ENCODE measurements around the gene TMEM11. TPM values are rescaled to one million over a fixed set of nuclear protein-coding genes. Genes with fewer than 3 reads are reported as not detected.

The TMEM11 gene
- total and polyA plus RNA-seq, 2 donors (not counting 1 experiment from before 2014, with no cell fraction given): 21.4 to 25.3 TPM

DNA sequence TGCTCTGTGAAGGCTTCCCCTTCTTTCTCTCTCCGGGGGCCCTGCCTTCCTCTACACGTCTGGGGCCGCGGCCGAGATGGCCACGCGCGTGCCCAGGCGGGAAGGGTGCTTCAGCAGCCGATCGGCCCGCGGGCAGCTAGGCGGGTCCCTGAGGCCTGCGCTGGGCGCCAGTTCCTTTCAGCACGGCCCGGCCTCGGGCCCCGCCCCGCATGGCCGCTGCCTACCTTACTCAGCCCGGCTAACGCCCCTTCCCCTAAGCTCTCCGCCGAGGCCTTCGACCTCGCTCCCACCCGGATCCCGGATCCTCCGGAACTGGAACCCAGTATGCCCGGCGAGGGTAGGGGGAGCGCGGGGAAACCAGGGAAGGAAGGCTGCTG lies 335 bp downstream of the TMEM11 start:
- H3K4me1 Mint-ChIP-seq: peaks cover 51% of the 10 kb centered on the region
- H3K9me3 Mint-ChIP-seq (ENCODE audit: insufficient read depth): no peaks in the 10 kb centered on the region
- H3K27ac ChIP-seq (ENCODE audit: low read length in 2 of 2): peak overlapping the region; percentile 57 to 91
- H3K27me3 ChIP-seq (replicated peaks in 1 of 4; ENCODE audit: control extremely low read depth in 1 of 4, control insufficient read depth in 3 of 4, insufficient read depth in 4 of 4, low read length in 3 of 4): no peaks in the 10 kb centered on the region
- TF ChIP-seq, protein P1, sequence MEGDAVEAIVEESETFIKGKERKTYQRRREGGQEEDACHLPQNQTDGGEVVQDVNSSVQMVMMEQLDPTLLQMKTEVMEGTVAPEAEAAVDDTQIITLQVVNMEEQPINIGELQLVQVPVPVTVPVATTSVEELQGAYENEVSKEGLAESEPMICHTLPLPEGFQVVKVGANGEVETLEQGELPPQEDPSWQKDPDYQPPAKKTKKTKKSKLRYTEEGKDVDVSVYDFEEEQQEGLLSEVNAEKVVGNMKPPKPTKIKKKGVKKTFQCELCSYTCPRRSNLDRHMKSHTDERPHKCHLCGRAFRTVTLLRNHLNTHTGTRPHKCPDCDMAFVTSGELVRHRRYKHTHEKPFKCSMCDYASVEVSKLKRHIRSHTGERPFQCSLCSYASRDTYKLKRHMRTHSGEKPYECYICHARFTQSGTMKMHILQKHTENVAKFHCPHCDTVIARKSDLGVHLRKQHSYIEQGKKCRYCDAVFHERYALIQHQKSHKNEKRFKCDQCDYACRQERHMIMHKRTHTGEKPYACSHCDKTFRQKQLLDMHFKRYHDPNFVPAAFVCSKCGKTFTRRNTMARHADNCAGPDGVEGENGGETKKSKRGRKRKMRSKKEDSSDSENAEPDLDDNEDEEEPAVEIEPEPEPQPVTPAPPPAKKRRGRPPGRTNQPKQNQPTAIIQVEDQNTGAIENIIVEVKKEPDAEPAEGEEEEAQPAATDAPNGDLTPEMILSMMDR (IDR thresholded peaks at IDR 0.05): no peak
- no peak for TF ChIP-seq EZH2 (IDR thresholded peaks at IDR 0.05; ENCODE audit: borderline replicate concordance, insufficient read depth, low read depth, low read length, poor library complexity, severe bottlenecking)
- intact Hi-C loops (cut with micrococcal nuclease): loop anchor here (1.0 to 2.0 kb wide), 9 partner anchors 40 to 1059 kb away; partner anchors contain the start of genes DHRS7B, NATD1 and USP22
- peaks cover 53% of the 10 kb centered on the region for H4K20me1 ChIP-seq (ENCODE audit: control insufficient read depth, insufficient read depth, low read length, poor library complexity, severe bottlenecking)
- under 1% methylated on average over 35 of the region's 35 CpGs for WGBS (ENCODE audit: insufficient coverage)
- peaks cover 31 to 37% of the 10 kb centered on the region in 2 donors for H3K4me1 ChIP-seq (ENCODE audit: control insufficient read depth in 2 of 2, insufficient read depth in 2 of 2, low read length in 2 of 2)
- H3K36me3 ChIP-seq (replicated peaks in 1 of 2; ENCODE audit: control extremely low read depth in 1 of 2, control insufficient read depth in 1 of 2, extremely low read depth in 1 of 2, insufficient read depth in 2 of 2, low read length in 1 of 2): peaks cover 0 to 21% of the 10 kb centered on the region in 2 experiments
- H3K4me3 ChIP-seq (ENCODE audit: control extremely low read depth in 1 of 5, extremely low read depth in 1 of 5, insufficient read depth in 1 of 5, low read depth in 2 of 5, low read length in 4 of 5): peak overlapping the region; percentile 64 to 99 (median 89)
- ChIA-PET CTCF (interaction anchor here (0.6 to 1.7 kb wide), 6 partner anchors 24 to 1354 kb away, joined by 3 to 6 read pairs (median 3); no protein-coding TSS in a partner anchor), POLR2A (interaction anchor here (0.5 to 1.6 kb wide), 3 partner anchors 40 to 1567 kb away, joined by 3 to 4 read pairs (median 4); partner anchors contain the start of gene NATD1)
- H3K9me3 ChIP-seq (ENCODE audit: control extremely low read depth in 1 of 3, control insufficient read depth in 2 of 3, insufficient read depth in 1 of 3, low read length in 2 of 3): no peaks in the 10 kb centered on the region
- peaks cover 84% of the 10 kb centered on the region for H3K79me2 ChIP-seq (ENCODE audit: control insufficient read depth, insufficient read depth, low read length)
- H3K4me2 ChIP-seq (replicated peaks; ENCODE audit: low read depth, low read length, poor library complexity, severe bottlenecking): peak overlapping the region; percentile 94
- no peaks in the 10 kb centered on the region for H3K27me3 Mint-ChIP-seq
- peak overlapping the region; percentile 99 for H2AFZ ChIP-seq (ENCODE audit: insufficient read depth, low read depth, low read length, poor library complexity, severe bottlenecking)
- no peak for DNase-seq
- H3K4me3 Mint-ChIP-seq: peak overlapping the region; percentile 93
- peak; percentile 0 for ATAC-seq (ENCODE audit: low read depth)
- peak overlapping the region; percentile 97 for H3K9ac ChIP-seq (ENCODE audit: low read length)
- H3K27ac Mint-ChIP-seq: peak overlapping the region; percentile 92
